HG02943 (cell line): ENCODE data around the gene FBLN5.

Experiments
- ATAC-seq: cut with Tn5 transposase; IDR thresholded peaks from one replicate; pipeline ENCODE4 v1.9.1; 2021; ENCODE audit warnings: mild to moderate bottlenecking, low read depth, moderate library complexity; ENCODE audit not compliant: unreplicated experiment

FBLN5 gene, protein sequence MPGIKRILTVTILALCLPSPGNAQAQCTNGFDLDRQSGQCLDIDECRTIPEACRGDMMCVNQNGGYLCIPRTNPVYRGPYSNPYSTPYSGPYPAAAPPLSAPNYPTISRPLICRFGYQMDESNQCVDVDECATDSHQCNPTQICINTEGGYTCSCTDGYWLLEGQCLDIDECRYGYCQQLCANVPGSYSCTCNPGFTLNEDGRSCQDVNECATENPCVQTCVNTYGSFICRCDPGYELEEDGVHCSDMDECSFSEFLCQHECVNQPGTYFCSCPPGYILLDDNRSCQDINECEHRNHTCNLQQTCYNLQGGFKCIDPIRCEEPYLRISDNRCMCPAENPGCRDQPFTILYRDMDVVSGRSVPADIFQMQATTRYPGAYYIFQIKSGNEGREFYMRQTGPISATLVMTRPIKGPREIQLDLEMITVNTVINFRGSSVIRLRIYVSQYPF

DNA sequence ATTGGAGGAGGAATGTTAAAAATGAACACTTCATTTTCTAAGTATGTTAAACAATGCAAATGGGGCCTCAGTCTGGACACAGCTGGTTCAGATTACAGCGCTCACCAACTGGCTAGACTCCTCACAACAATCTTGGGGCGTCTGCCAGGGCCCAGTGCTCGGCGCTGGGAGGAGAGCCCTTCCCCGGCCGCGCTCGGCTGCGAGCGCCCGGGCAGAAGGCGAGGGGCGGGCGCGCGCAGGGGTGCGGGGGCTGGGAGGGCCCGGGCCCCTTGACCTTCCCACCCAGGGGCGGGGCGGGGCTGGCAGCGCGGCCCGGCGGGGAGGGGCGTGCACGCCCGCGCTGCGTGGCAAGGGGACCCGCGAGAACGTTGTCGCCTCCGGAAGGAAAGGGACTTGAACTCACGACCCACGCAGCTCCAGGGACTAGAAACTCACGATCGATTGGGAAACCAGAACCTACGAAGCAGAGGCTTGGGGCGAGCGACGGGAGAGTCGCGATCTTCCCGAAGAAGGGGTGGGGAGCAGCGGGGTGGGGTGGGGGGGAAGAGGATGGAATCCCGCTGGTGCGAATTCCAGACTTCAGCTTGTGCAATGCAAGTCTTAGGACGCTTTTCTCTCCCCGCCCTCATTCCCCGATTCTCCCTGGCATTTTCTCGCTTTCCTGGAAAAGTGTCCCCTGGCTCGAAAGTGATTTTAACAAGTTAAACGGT lies at the start of gene FBLN5:
Gene FBLN5, minus strand, starts transcription at position 220 of the 710 bp plus-strand sequence. CDS start 465 bp downstream, outside the sequence.
- ATAC-seq = no peak

GRCh38 chr14:91996948-91997371 lies 49.5 kb upstream of the FBLN5 start:
- no peak for ATAC-seq

- no peak for ATAC-seq
Observed at GRCh38 chr14:91987192-91987591, 39.7 kb upstream of the FBLN5 start.

- ATAC-seq = no peak
Observed at GRCh38 chr14:91985521-91986255, 38.2 kb upstream of the FBLN5 start.

DNA sequence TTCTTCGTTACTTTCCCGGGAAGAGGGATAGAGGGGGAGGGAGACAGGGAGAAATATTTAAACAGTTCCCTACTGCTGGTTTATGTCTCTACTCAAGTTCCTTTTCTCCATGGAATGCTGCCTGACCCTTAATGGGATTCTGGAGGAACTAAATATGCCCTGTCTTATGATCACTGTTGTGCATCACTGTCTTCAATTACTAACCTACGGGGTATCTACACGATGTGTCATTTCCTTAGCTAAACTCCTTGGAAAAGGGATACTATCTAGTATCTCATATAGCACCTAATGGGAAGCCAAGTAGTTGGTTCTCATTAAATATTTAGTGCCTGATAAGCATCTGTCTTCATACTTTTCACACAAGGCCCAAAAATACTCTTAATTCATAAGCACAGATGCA lies 37.5 kb upstream of the FBLN5 start:
- ATAC-seq = no peak

DNA sequence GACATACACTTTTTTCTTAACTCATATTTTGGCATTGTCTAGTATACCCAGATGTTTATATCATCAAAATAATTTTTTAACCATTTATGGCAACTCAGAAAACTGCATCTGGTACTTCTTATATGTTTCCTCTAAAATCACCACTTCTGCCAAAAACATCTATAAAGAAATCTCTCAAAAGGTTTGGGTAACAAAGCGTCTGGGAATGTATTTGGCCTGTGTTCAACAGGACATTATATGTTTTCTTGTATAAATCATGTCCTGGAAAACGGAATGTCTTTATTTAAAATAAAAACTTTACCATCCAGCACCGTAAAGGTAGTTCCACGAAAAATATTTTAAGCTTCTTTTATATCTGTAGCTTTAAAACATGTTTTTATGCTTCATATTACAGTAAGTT lies 36.1 kb upstream of the FBLN5 start:
- no peak for ATAC-seq

DNA sequence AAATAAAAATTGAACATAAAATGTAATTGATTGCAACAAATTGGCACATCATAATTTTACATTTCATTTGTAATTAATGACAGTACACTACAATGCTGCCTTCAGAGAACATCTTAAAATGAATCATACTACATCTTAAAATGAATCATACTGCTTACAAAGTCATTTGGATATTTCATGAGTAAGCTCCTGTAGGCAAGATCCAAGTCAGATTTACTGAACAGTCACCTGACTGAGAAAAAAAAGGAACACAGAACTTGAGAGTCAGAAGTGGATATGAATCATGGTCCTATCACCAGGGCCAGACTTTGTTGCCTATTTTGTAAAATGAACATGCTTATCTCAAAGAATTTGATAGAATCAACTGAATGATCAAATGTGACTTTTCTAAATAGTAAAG lies 32.7 kb upstream of the FBLN5 start:
- no peak for ATAC-seq

GRCh38 chr14:91977884-91978283 lies 30.4 kb upstream of the FBLN5 start:
- ATAC-seq = no peak

DNA sequence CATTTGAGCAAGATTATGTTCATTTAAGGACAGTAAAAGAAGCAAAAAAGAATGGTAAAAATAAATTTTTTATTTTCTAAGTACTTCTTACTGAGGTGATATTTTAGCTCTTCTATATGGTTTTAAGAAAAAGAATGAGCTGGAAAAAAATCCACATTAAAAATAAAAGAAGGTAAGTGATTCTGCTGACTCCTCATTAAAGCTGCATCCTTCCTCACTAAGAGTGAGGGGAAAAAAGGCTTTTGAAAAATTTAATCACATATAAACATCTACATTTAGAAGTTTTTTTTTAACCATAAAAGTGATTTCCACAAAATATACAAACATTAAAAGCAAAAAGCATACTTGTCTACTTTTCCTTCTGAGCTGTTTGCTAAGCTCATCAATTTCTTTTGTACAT lies 28.3 kb upstream of the FBLN5 start:
- ATAC-seq = no peak

DNA sequence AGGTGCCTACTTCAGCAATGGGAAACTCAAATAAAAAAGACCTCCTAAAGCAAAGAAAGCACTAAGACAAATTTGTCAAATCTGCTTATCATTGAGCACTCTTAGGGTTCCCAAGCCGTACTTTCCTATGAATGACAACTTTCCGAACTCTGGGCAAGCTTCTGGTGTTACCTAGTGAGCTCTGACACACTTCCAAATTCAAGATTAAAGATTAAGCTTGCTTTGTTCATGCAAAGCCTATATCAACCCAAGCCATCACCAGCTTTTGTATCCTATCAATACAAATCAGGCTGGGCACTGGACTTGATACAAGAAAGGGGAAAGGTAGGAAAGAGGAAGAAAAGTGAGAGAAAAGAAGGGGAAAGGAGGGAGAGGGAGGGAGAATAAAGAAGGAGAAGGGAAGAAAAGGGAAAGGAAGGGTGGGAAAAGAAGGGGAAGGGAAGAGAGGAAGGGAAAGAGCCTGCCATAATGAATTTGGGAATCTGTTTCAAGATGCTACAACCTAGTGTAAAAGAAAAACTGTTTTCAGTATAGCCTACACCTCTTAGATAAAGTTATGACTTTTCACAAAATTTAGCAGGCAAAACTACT lies 23.8 kb upstream of the FBLN5 start:
- no peak for ATAC-seq

DNA sequence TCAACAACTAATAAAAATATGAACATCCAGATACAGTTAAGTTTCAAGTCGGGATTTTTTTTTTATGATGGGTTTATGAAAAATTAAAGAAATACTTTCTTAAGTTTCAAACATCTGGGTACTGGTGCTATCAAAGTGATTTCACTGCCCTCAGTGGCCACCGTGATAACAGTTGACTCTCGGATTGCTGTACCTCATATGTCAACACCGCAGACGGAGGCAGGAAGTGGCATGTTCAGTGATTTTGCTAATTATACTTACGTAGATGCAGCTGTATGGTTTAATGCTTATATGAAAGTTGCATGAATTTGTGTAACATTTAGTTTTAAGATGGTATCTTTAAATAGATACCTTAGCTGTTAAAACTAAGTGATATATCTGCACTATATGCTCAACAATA lies 20.8 kb upstream of the FBLN5 start:
- ATAC-seq = no peak

GRCh38 chr14:91964724-91965123 lies 17.2 kb upstream of the FBLN5 start:
- no peak for ATAC-seq

- no peak for ATAC-seq
Observed at GRCh38 chr14:91964011-91964410, 16.5 kb upstream of the FBLN5 start.

DNA sequence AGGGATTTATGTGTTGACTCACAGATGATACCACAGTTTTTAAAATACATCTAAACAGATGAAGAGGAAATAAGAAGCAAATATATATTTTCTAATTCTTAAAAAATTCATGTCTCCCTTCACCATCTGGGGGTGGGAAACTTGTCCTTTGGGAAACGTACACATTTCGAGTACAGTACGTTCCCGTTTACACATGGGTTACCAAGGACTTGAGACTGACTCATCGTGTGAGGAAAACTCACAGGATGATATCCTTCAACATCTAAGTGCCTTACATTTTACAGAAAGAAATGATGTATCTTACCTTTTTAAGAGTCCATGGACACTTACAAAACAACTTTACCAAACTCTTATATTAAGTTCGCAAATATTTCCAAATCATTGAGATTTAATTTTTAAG lies 16.0 kb upstream of the FBLN5 start:
- no peak for ATAC-seq

- ATAC-seq = no peak
Observed at GRCh38 chr14:91961297-91962220, 14.1 kb upstream of the FBLN5 start.

DNA sequence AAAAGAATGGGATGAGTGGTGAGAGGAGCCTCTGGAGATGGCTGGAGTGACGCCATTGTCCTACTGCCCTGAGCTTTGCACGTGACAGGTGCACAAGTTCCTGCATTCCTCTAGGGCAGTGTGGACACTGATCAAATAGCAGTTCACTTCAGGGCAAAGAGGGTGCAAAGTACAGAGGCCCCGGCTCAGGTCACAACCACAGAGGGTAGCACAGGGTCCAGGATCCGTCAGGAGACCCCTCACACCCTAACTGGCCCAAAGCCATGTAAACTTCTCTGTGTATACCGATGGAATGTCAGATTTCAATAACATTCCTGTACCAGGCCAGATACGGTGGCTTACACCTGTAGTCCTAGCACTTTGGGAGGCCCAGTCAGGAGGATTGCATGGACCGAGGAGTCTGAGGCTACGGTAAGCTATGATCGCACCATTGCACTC lies 10.4 kb upstream of the FBLN5 start:
- ATAC-seq = no peak

- no peak for ATAC-seq
Observed at GRCh38 chr14:91956616-91957015, 9.1 kb upstream of the FBLN5 start.

GRCh38 chr14:91955168-91955567 lies 7.7 kb upstream of the FBLN5 start:
- ATAC-seq = no peak

- ATAC-seq = no peak
Observed at GRCh38 chr14:91953170-91953985, 5.9 kb upstream of the FBLN5 start.
